ENCODE results near the gene GPR84.
A peak's percentile ranks its signal among the peaks of the same experiment; 100 is the strongest.

Gene GPR84

GRCh38 chr12:54364413-54364812 is at the start of gene GPR84:
Gene GPR84, minus strand, starts transcription at chr12:54364486. Its CDS starts 635 bp downstream, at chr12:54363851.
- TF ChIP-seq CTCF (IDR thresholded peaks at IDR 0.05; ENCODE audit: low read depth, low read length, missing control alignments), result no peak
- no peak for DNase-seq (ENCODE audit: low read depth)

DNA sequence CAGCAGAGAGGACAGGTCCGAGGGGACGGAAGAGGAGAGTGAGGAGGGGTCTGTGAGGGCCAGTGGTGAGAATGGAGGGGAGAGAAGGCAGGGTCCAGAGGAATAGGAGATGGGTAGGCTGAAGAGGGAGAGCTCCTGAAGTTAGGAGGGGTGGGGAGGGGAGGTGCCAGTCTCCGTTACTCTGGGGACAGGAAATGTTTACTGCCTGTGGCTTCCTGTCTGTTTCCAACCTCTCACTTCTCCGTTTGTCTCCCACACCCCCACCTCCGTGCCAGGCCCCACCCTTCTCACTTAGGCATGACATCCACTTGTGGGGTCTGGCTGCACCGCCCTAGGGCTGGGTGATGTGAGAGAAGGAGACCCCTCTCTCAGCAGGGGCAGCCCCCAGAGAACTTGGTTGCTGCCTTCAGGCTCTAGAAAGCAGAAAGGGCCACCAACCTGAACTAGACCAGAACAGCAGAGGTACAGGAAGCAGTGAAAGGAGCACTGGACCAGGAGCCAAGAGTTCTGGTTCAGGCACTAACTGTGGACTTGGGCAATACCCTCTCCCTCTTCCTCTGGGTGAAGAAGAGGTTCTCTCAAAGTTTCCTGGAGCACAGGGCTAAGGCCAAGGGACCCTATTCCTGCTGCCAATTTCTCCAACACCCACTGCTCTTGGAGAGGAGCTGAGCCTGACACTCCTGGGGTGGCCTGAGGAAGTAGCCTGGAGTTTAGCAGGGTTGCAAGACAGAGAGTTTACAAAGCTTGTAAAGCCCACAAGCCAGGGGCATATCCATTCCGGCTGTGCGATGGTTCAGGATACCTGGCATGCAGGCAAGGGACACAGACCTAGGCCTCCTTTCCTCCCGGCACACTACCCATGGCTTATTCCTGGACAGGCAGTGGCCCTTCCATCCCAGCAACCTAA is 49.3 kb upstream of the GPR84 start:
- TF ChIP-seq CTCF (IDR thresholded peaks at IDR 0.05; ENCODE audit: low read depth, low read length, missing control alignments), result no peak
- DNase-seq (ENCODE audit: low read depth), result no peak
- H3K4me3 ChIP-seq (ENCODE audit: low read depth, low read length), result no peak overlapping the region

More at GRCh38 chr12:54364413-54364812, at the start of gene GPR84:
- H3K4me3 ChIP-seq (ENCODE audit: low read depth, low read length), result peak within 1 kb of the TSS; percentile 12; the same call in 1 of the 2 replicates

GRCh38 chr12:54412786-54413185 is 48.5 kb upstream of the GPR84 start:
- no peak for TF ChIP-seq CTCF (IDR thresholded peaks at IDR 0.05; ENCODE audit: low read depth, low read length, missing control alignments)
- H3K4me3 ChIP-seq (ENCODE audit: low read depth, low read length), result no peak overlapping the region
- no peak for DNase-seq (ENCODE audit: low read depth)

GRCh38 chr12:54412348-54412747 is 48.1 kb upstream of the GPR84 start:
- no peak overlapping the region for H3K4me3 ChIP-seq (ENCODE audit: low read depth, low read length)
- no peak for DNase-seq (ENCODE audit: low read depth)
- TF ChIP-seq CTCF (IDR thresholded peaks at IDR 0.05; ENCODE audit: low read depth, low read length, missing control alignments), result no peak

- TF ChIP-seq CTCF (IDR thresholded peaks at IDR 0.05; ENCODE audit: low read depth, low read length, missing control alignments), result no peak
- DNase-seq (ENCODE audit: low read depth), result no peak
- no peak overlapping the region for H3K4me3 ChIP-seq (ENCODE audit: low read depth, low read length)
Measured at GRCh38 chr12:54411391-54412241, 47.3 kb upstream of the GPR84 start.

- H3K4me3 ChIP-seq (ENCODE audit: low read depth, low read length), result no peak overlapping the region
- no peak for DNase-seq (ENCODE audit: low read depth)
- TF ChIP-seq CTCF (IDR thresholded peaks at IDR 0.05; ENCODE audit: low read depth, low read length, missing control alignments), result no peak
Measured at GRCh38 chr12:54409267-54409666, 45.0 kb upstream of the GPR84 start.
